GM12874 (cell line): ENCODE results near the gene CYP27B1.

ENCODE experiments used
- TF ChIP-seq, protein P1 (sequence below): IDR thresholded peaks from 2 replicates; pipeline ENCODE4 v1.5.1; 2011; ENCODE audit warnings: low read depth, mild to moderate bottlenecking, control low read depth, low read length, moderate library complexity; ENCODE audit not compliant: insufficient read depth

CYP27B1 gene

DNA sequence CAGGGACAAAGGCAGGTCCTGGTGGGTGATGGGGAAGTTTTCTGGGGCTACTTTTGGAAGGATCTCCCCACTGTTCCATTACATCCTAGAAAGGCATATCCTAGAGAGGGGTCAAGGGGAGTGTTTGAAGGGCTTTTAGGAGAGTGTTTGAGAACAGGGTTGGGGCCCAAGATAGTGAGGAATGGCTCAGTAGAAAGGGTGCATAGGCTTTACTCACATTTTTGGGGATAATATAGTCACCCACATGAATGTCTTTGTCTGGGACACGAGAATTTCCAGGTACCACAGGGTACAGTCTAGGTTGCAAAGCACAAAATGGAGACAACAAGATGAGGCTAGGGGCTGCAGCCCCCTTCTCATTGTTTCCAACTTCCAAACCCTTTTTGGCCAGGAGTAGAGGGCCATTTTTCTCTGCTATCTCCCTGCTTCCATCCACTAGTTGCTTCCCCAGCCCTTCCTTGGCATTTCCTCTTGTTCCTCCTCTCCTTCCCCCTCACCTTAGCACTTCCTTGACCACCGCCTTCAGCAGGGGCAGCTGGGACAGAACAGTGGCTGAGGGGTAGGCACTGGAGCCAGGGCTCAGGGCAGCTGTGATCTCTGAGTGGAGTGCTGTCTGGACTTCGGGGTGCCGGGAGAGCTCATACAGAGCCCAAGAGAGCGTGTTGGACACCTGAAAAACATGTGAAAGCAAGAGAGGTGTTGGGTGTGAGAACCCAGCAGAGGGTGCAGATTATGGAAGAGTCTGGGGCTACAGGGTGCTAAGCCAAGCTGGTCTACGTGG, 2.8 kb downstream of the CYP27B1 start:
- TF ChIP-seq, protein P1, sequence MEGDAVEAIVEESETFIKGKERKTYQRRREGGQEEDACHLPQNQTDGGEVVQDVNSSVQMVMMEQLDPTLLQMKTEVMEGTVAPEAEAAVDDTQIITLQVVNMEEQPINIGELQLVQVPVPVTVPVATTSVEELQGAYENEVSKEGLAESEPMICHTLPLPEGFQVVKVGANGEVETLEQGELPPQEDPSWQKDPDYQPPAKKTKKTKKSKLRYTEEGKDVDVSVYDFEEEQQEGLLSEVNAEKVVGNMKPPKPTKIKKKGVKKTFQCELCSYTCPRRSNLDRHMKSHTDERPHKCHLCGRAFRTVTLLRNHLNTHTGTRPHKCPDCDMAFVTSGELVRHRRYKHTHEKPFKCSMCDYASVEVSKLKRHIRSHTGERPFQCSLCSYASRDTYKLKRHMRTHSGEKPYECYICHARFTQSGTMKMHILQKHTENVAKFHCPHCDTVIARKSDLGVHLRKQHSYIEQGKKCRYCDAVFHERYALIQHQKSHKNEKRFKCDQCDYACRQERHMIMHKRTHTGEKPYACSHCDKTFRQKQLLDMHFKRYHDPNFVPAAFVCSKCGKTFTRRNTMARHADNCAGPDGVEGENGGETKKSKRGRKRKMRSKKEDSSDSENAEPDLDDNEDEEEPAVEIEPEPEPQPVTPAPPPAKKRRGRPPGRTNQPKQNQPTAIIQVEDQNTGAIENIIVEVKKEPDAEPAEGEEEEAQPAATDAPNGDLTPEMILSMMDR: no peak

DNA sequence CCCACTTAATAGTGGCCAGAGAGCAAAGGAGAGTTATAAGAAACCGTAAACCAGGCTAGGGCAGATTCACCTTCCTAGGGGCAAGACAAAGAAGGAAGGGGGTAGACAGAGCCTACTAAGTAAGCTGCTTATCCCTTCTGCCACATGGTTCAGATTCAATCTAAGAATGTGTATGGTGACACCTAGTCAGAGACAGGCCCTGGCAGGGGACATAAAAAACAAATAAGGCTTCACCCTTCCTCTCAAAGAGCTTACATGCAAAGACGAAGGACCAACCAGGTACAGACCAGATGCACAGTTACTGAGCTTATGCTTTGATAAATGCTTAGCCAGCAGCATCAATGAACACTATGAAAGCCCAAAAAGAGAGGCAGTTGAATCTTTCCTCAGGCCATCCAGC, 4.4 kb downstream of the CYP27B1 start:
- TF ChIP-seq, protein P1: no peak

DNA sequence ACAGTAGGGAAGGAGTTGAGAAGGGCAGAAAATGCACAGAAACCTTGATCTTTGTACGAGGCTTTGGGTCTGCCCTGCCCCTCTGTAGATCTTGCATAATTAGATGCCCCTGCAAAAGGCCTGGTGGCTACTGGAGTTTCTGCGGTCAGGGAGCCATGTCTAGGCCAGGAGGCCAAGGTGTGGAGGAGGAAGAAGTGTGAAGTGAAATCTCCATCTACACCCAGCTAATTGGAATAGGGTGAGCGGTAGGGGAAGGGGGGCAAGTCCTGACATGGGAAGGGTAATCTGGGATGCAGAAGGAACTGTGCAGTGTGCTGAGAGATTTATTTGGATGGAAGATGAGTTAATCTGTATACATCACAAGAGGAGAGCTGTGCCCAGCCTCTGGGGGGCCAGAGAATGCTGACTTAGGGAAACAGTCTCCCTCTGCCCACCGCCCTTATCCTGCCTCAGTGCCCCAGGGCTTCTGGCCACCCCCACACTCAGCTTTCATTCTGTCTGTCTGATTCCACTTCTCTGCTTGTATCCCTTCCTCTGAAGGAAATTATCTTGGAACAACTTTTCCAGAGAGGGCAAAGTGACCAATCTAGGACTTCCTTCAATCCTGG, 5.4 kb downstream of the CYP27B1 start:
- TF ChIP-seq, protein P1: no peak

DNA sequence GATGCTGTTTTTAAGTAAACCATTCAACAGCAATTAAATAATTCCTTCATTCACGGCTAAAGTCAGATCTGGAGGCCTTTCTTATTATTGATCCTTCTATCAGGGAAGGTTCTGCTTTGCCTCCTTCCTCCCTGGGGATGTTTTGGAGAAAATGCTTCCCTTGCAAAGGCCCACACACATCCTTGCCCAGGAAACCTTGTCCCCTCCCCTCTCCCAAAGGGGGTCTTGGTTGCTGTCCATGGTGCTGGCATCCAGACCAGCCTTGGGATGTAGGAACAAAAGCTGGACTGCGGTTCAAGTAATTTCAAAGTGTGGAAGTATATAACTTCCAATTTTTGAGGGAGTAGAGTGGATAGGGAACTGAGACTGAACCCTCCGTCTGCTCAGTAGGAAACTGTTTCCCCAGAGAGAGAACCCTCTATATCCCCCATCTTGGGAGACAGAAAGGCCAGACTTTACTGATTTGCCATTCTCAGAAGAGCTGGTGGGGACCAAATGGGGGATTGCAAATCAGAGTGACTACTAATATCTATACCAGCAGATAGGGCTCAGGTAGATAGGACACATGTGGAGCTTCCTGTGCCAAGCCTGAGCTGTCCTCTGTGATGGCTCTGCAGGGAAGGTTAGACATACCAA, 6.4 kb downstream of the CYP27B1 start:
- TF ChIP-seq, protein P1: no peak

DNA sequence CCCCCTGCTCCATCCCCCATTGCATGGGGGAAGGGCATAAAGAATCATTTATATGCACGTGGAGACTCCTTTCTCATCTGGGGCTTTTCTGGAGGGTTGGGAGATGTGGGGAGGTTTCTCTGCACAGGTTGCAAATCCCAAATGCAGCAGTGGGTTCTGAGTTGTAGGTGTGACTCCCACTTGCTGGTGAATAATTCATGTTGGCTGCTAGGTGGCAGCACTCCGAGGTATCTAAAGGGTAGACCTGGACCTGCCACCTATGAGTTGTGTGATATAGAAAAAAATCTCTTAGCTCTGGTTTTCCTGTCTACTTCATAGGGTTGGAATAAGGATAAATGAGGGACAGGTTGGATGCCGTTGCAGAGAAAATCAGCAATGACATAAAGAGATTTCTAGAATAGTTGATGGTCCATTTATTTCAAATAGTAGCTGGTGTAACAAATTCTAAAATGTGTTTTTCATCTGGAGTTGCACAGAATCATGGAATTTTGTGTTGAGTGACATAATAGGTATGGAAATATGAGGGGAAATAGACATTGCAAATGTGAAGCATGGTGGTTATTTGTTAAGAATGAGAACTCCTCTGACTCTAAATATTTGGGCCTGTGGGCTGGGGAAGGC, 7.4 kb downstream of the CYP27B1 start:
- TF ChIP-seq, protein P1: peak; percentile 55

DNA sequence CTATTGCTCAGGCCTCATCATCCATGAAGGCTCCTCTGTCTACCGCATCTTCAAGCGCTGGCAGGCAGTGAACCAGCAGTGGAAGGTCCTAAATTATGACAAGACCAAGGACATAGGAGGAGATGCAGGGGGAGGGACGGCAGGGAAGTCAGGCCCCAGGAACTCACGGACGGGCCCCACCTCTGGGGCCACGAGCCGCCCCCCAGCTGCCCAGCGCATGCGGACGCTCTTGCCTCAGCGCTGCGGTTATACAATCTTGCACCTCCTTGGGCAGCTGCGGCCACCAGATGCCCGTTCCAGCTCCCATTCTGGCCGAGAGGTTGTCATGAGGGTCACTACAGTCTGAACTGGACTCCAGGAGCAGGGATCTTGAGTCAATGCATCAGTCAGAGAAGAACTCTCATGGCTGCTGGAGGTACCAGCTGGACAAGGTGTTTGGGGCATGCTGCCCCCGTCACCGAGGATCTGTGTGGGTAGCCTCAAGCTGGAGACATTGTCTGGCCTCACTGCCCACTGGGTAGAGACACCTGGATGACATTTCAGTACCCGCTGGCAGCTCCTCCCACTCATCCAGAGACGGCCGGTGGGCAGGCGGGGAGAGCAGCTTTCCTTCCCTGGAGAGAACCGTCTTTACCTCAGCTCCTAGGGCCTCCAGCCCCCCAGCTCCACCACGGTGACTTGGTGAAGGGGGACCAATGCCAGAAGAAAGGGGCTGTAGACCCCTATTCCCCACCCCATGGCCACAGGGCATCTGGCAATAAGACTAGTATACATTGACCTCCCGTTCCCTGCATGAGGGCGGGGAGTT, 8.1 kb downstream of the CYP27B1 start:
- TF ChIP-seq, protein P1: no peak

DNA sequence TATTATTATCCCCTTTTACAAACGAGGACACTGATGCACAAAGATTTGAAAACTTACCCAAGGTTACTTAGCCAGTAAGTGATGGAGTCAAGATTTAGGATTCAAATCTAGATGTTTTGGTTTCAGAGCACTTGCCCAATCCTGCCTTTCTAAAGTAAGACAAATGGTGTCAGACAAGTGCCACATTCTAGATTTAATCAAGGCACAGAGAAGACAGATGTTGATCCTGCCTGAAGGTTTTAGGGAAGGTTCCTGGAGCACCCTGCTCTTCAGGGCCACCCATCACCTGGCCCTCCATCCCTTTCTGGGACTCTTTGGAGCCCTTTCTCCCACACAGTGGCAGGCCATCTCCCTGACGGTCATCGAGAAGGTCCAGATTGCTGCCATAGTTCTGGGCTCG, 9.1 kb downstream of the CYP27B1 start:
- TF ChIP-seq, protein P1: no peak
